WTC11 (cell line): ENCODE results near the gene TAPT1. TPM values are rescaled to one million over a fixed set of nuclear protein-coding genes. Genes with fewer than 3 reads are reported as not detected.

Source experiments
- ATAC-seq: fragments of 200-7000 bp; cut with Tn5 transposase; 2 replicates; pipeline ENCODE4 v1.10.0; 2021; ENCODE audit warnings: mild to moderate bottlenecking, moderate library complexity
- Bru-seq: library from RNA; stranded (reverse); fragments of 400-500 nt; gene quantifications from one replicate; lab custom pipeline; 2021; lab: Mats Ljungman, UMichigan
- CTCF ChIA-PET: fragments of 300-600 bp; sonication (Branson Sonifier 250); formaldehyde crosslinking; loops from one replicate; lab custom pipeline; 2021; ENCODE audit warnings: antibody characterized with exemption; lab: Charles Lee
- POLR2A ChIA-PET: fragments of 350-600 bp; sonication (Branson Sonifier 250); formaldehyde crosslinking; loops from one replicate; lab custom pipeline; 2021; ENCODE audit warnings: antibody characterized with exemption; lab: Charles Lee
- DNase-seq: peaks from one replicate; pipeline ENCODE4 v3.0.0; 2021; ENCODE audit warnings: low spot score
- H3K27ac Mint-ChIP-seq: 2 replicates; pipeline ENCODE4 v1.8.0; 2021; ENCODE audit warnings: mixed read lengths
- H3K27me3 Mint-ChIP-seq: 2 replicates; pipeline ENCODE4 v1.8.0; 2021; ENCODE audit warnings: low read depth, mild to moderate bottlenecking, moderate library complexity, mixed read lengths
- H3K36me3 Mint-ChIP-seq: 2 replicates; pipeline ENCODE4 v1.8.0; 2021; ENCODE audit warnings: mixed read lengths
- H3K4me1 Mint-ChIP-seq: 2 replicates; pipeline ENCODE4 v1.8.0; 2022; ENCODE audit warnings: mixed read lengths
- H3K4me3 Mint-ChIP-seq: 2 replicates; pipeline ENCODE4 v1.8.0; 2021; ENCODE audit warnings: mild to moderate bottlenecking, moderate library complexity, mixed read lengths
- H3K9me3 Mint-ChIP-seq: 2 replicates; pipeline ENCODE4 v1.8.0; 2021; ENCODE audit warnings: mixed read lengths
- CREM ChIP-seq: sonication (generic); formaldehyde crosslinking; IDR thresholded peaks from 2 replicates; pipeline ENCODE4 v1.8.1; 2022; ENCODE audit warnings: mild to moderate bottlenecking, missing genetic modification reagents, moderate library complexity
- ESRRA ChIP-seq: sonication (generic); formaldehyde crosslinking; IDR thresholded peaks from 2 replicates; pipeline ENCODE4 v1.8.1; 2022; ENCODE audit warnings: mild to moderate bottlenecking, missing genetic modification reagents, borderline replicate concordance
- GTF2I ChIP-seq: fragments of 250-450 bp; sonication (Bioruptor Pico); conservative IDR thresholded peaks from 2 replicates; pipeline ENCODE4 v1.4.0; 2021; ENCODE audit warnings: mild to moderate bottlenecking
- JUN ChIP-seq: sonication (generic); formaldehyde crosslinking; IDR thresholded peaks from 2 replicates; pipeline ENCODE4 v1.8.0; 2023; ENCODE audit warnings: mild to moderate bottlenecking, missing genetic modification reagents
- NFE2L1 ChIP-seq: sonication (generic); formaldehyde crosslinking; IDR thresholded peaks from 2 replicates; pipeline ENCODE4 v1.8.1; 2023; ENCODE audit warnings: missing genetic modification reagents
- NFYB ChIP-seq: sonication (generic); formaldehyde crosslinking; conservative IDR thresholded peaks from 2 replicates; pipeline ENCODE4 v1.8.0; 2022; ENCODE audit warnings: low read depth, missing genetic modification reagents
- NR3C1 ChIP-seq: sonication (generic); formaldehyde crosslinking; conservative IDR thresholded peaks from 2 replicates; pipeline ENCODE4 v1.8.1; 2023; ENCODE audit warnings: low read depth, mild to moderate bottlenecking, missing genetic modification reagents
- PRRX2 ChIP-seq: fragments of 250-450 bp; sonication (Bioruptor Pico); IDR thresholded peaks from 2 replicates; pipeline ENCODE4 v1.8.0; 2021; ENCODE audit warnings: mild to moderate bottlenecking
- SP1 ChIP-seq: sonication (generic); formaldehyde crosslinking; conservative IDR thresholded peaks from 2 replicates; pipeline ENCODE4 v1.8.1; 2022; ENCODE audit warnings: missing genetic modification reagents
- ZNF423 ChIP-seq: fragments of 250-450 bp; sonication (Bioruptor Pico); IDR thresholded peaks from 2 replicates; pipeline ENCODE4 v2.1.2; 2022; ENCODE audit warnings: mild to moderate bottlenecking, moderate library complexity
- ZNF425 ChIP-seq: fragments of 250-450 bp; sonication (Bioruptor Pico); conservative IDR thresholded peaks from 2 replicates; pipeline ENCODE4 v1.9.0; 2021; ENCODE audit warnings: mild to moderate bottlenecking
- long read RNA-seq, 3 experiments: library from RNA in 1 of 3; library from capped mRNA in 1 of 3; library from polyadenylated mRNA in 1 of 3; unstranded in 2 of 3; stranded (forward) in 1 of 3; transcript quantifications; one replicate each; pipeline ENCODE4 v2.0.0, GENCODE V29; 2021
- total RNA-seq: library from RNA; stranded (reverse); gene quantifications from 3 replicates; pipeline ENCODE4 v1.2.3, GENCODE V29; 2021
- TF ChIP-seq, protein P1 (sequence below): sonication (generic); formaldehyde crosslinking; IDR thresholded peaks from 2 replicates; pipeline ENCODE4 v1.8.0; 2023; ENCODE audit warnings: missing genetic modification reagents, mild to moderate bottlenecking, borderline replicate concordance
- TF ChIP-seq, protein P2 (sequence below): sonication (generic); formaldehyde crosslinking; IDR thresholded peaks from 2 replicates; pipeline ENCODE4 v1.8.0; 2022; ENCODE audit warnings: mild to moderate bottlenecking, missing genetic modification reagents
- TF ChIP-seq, protein P3 (sequence below): fragments of 250-450 bp; sonication (Bioruptor Pico); IDR thresholded peaks from 2 replicates; pipeline ENCODE4 v1.9.0; 2021; ENCODE audit warnings: mild to moderate bottlenecking, borderline replicate concordance
- TF ChIP-seq, protein P4 (sequence below): sonication (generic); formaldehyde crosslinking; IDR thresholded peaks from 2 replicates; pipeline ENCODE4 v1.8.0; 2022; ENCODE audit warnings: mild to moderate bottlenecking, missing genetic modification reagents

TAPT1 gene
- total RNA-seq: 10.4 to 12.4 TPM (median 10.6 TPM) in 3 replicates
- Bru-seq, nascent RNA: percentile 73 among the genes with signal in this experiment
- long read RNA-seq, experiment 1, full-length matches to known transcripts: 19 of 43 reads
- long read RNA-seq, experiment 1, partial matches to known transcripts: 4 of 43 reads
- long read RNA-seq, experiment 1, other reads (novel, unspliced or antisense): 20 of 43 reads
- long read RNA-seq, experiment 2, full-length matches to known transcripts: 3 of 15 reads
- long read RNA-seq, experiment 2, partial matches to known transcripts: 2 of 15 reads
- long read RNA-seq, experiment 2, other reads (novel, unspliced or antisense): 10 of 15 reads
- long read RNA-seq, experiment 3, partial matches to known transcripts: 0 of 1 reads
- long read RNA-seq, experiment 3, other reads (novel, unspliced or antisense): 1 of 1 reads

DNA sequence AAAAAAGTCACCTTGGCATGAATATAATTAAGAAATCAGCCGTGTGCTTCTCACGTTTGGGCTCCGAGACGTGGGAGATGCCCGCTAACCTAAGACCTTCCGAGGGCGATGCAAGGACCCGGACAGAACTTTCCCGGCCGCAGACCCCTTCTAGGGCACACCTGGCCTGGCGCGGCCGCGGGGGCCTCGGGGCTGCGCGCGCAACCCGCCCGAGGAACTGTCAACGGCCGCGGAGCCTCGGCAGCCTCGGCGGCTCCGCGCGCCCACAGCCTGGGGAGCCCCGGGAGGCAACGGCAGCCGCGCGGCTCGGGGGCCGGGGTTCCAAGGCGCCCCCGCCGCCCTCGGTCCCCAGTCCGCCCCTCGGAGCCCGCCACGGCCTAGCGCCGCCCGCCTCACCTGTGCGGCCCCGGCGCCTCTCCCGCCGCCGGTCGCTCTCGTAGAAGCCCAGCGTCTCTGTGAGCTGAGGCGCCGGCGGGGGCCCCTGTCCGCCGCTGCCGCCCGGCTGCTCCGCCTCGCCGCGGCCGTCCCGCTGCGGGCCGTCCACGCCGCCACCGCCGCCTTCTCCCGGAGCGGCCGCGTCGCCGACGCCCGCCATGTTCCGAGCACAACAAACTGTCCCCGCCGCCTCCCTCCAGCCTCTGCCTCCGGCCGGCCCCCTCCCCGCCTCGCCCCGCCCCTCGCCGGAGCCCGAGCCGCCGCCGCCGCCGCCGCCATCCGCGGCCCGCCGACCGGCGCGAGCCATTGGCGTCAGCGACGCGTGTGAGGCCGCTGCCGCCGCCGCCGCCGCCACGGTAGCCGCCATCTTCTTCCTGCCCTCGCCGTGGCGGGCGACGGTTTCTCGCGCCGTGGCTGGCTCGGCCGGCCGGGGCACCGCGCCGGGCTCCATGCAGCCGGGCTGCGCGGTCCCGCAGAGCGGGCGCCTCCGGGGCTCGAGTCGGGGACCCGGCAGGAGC, at the start of gene TAPT1:
TAPT1 (minus strand) TSS at position 609 of the 953 bp plus-strand sequence; CDS start at position 595, 14 bp downstream.
- CTCF ChIA-PET: interaction anchor here (1.9 kb wide), 1 partner anchor 21 kb away, joined by 5 read pairs; no protein-coding TSS in a partner anchor
- POLR2A ChIA-PET: no interaction called here
- peak within 1 kb of the TSS; percentile 99 for H3K27ac Mint-ChIP-seq
- H3K36me3 Mint-ChIP-seq: no peaks in the 10 kb centered on the region
- peak; percentile 74 for DNase-seq
- ATAC-seq: peak; percentile 73
- no peaks in the 10 kb centered on the region for H3K27me3 Mint-ChIP-seq
- no peaks in the 10 kb centered on the region for H3K9me3 Mint-ChIP-seq
- H3K4me3 Mint-ChIP-seq: peak within 1 kb of the TSS; percentile 95
- peaks cover 47% of the 10 kb centered on the region for H3K4me1 Mint-ChIP-seq
- no peak for TF ChIP-seq GTF2I
- 0 out of 2 replicates have a peak, but pooled peaks have one; percentile 12 for TF ChIP-seq JUN
- TF ChIP-seq, protein P1, sequence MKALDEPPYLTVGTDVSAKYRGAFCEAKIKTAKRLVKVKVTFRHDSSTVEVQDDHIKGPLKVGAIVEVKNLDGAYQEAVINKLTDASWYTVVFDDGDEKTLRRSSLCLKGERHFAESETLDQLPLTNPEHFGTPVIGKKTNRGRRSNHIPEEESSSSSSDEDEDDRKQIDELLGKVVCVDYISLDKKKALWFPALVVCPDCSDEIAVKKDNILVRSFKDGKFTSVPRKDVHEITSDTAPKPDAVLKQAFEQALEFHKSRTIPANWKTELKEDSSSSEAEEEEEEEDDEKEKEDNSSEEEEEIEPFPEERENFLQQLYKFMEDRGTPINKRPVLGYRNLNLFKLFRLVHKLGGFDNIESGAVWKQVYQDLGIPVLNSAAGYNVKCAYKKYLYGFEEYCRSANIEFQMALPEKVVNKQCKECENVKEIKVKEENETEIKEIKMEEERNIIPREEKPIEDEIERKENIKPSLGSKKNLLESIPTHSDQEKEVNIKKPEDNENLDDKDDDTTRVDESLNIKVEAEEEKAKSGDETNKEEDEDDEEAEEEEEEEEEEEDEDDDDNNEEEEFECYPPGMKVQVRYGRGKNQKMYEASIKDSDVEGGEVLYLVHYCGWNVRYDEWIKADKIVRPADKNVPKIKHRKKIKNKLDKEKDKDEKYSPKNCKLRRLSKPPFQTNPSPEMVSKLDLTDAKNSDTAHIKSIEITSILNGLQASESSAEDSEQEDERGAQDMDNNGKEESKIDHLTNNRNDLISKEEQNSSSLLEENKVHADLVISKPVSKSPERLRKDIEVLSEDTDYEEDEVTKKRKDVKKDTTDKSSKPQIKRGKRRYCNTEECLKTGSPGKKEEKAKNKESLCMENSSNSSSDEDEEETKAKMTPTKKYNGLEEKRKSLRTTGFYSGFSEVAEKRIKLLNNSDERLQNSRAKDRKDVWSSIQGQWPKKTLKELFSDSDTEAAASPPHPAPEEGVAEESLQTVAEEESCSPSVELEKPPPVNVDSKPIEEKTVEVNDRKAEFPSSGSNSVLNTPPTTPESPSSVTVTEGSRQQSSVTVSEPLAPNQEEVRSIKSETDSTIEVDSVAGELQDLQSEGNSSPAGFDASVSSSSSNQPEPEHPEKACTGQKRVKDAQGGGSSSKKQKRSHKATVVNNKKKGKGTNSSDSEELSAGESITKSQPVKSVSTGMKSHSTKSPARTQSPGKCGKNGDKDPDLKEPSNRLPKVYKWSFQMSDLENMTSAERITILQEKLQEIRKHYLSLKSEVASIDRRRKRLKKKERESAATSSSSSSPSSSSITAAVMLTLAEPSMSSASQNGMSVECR (CRISPR knock-in tag): no peak
- TF ChIP-seq NR3C1 (CRISPR knock-in tag): 0 out of 2 replicates have a peak, but pooled peaks have one; percentile 64
- TF ChIP-seq SP1 (CRISPR knock-in tag): peak; percentile 36; the same call in 1 of the 2 replicates
- peak; percentile 90; the same call in 1 of the 2 replicates for TF ChIP-seq CREM
- TF ChIP-seq, protein P2, sequence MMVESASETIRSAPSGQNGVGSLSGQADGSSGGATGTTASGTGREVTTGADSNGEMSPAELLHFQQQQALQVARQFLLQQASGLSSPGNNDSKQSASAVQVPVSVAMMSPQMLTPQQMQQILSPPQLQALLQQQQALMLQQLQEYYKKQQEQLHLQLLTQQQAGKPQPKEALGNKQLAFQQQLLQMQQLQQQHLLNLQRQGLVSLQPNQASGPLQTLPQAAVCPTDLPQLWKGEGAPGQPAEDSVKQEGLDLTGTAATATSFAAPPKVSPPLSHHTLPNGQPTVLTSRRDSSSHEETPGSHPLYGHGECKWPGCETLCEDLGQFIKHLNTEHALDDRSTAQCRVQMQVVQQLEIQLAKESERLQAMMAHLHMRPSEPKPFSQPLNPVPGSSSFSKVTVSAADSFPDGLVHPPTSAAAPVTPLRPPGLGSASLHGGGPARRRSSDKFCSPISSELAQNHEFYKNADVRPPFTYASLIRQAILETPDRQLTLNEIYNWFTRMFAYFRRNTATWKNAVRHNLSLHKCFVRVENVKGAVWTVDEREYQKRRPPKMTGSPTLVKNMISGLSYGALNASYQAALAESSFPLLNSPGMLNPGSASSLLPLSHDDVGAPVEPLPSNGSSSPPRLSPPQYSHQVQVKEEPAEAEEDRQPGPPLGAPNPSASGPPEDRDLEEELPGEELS: peak; percentile 33; the same call in 1 of the 2 replicates
- TF ChIP-seq, all 79 proteins: peak for 5

GRCh38 chr4:16271411-16271810, 45.1 kb upstream of the TAPT1 start:
- Mint-ChIP-seq H3K9me3 (peaks cover 16% of the 10 kb centered on the region), H3K36me3 (peaks cover 12% of the 10 kb centered on the region), H3K4me3 (no peak overlapping the region), H3K27me3 (peaks cover 5% of the 10 kb centered on the region; the same call in 1 of the 2 replicates), H3K4me1 (no peaks in the 10 kb centered on the region), H3K27ac (no peak overlapping the region)
- DNase-seq (no peak), ATAC-seq (no peak)
- ChIA-PET POLR2A (no interaction called here), CTCF (no interaction called here)
- TF ChIP-seq, protein P3, sequence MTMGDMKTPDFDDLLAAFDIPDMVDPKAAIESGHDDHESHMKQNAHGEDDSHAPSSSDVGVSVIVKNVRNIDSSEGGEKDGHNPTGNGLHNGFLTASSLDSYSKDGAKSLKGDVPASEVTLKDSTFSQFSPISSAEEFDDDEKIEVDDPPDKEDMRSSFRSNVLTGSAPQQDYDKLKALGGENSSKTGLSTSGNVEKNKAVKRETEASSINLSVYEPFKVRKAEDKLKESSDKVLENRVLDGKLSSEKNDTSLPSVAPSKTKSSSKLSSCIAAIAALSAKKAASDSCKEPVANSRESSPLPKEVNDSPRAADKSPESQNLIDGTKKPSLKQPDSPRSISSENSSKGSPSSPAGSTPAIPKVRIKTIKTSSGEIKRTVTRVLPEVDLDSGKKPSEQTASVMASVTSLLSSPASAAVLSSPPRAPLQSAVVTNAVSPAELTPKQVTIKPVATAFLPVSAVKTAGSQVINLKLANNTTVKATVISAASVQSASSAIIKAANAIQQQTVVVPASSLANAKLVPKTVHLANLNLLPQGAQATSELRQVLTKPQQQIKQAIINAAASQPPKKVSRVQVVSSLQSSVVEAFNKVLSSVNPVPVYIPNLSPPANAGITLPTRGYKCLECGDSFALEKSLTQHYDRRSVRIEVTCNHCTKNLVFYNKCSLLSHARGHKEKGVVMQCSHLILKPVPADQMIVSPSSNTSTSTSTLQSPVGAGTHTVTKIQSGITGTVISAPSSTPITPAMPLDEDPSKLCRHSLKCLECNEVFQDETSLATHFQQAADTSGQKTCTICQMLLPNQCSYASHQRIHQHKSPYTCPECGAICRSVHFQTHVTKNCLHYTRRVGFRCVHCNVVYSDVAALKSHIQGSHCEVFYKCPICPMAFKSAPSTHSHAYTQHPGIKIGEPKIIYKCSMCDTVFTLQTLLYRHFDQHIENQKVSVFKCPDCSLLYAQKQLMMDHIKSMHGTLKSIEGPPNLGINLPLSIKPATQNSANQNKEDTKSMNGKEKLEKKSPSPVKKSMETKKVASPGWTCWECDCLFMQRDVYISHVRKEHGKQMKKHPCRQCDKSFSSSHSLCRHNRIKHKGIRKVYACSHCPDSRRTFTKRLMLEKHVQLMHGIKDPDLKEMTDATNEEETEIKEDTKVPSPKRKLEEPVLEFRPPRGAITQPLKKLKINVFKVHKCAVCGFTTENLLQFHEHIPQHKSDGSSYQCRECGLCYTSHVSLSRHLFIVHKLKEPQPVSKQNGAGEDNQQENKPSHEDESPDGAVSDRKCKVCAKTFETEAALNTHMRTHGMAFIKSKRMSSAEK (CRISPR knock-in tag): no peak
- TF ChIP-seq NFE2L1 (CRISPR knock-in tag) (no peak), ZNF425 (no peak), SP1 (CRISPR knock-in tag) (no peak), ZNF423 (CRISPR knock-in tag) (no peak), NFYB (CRISPR knock-in tag) (no peak), PRRX2 (CRISPR knock-in tag) (no peak), ESRRA (no peak)
- TF ChIP-seq, protein P4, sequence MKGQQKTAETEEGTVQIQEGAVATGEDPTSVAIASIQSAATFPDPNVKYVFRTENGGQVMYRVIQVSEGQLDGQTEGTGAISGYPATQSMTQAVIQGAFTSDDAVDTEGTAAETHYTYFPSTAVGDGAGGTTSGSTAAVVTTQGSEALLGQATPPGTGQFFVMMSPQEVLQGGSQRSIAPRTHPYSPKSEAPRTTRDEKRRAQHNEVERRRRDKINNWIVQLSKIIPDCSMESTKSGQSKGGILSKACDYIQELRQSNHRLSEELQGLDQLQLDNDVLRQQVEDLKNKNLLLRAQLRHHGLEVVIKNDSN (CRISPR knock-in tag): no peak
